HG03354 (cell line): ENCODE measurements around the gene PRPSAP1.

Experiments
- ATAC-seq: cut with Tn5 transposase; IDR thresholded peaks from one replicate; pipeline ENCODE4 v1.9.1; 2021; ENCODE audit warnings: mild to moderate bottlenecking; ENCODE audit not compliant: unreplicated experiment, poor library complexity, severe bottlenecking

Gene PRPSAP1

DNA sequence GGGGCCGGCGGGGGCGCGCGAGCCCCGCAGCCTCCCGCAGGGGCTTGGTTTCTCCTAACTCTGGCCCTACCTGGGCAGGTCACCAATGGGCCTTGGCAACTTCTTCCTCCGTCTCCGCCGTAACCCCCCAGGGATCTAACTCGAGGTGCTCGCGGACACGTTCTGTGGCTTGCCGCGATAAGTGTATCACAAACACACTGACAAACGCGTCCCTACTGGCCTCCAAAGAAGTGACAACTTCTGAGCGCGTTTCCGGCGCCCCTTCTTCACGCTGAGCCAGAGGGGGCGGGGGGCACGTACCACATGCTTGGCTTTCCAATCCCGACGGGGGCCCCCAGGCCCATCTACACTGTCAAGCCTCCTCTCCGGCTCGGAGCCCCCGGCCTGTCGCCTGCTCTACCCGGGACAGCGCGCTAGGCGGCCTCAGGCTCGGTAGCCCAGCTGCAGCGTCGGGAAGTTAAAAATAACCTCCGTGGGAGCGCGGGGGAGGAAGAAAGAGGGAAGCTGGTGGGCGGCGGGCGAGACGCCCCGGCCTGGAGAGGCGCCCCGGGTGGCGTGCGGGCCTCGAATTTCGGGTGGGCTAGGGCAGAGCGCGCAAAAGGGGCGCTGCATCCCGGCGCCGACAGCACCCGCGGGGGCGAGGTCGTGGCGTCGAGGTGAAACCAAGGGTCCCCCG is 30.0 kb upstream of the PRPSAP1 start:
- peak; percentile 30 for ATAC-seq

DNA sequence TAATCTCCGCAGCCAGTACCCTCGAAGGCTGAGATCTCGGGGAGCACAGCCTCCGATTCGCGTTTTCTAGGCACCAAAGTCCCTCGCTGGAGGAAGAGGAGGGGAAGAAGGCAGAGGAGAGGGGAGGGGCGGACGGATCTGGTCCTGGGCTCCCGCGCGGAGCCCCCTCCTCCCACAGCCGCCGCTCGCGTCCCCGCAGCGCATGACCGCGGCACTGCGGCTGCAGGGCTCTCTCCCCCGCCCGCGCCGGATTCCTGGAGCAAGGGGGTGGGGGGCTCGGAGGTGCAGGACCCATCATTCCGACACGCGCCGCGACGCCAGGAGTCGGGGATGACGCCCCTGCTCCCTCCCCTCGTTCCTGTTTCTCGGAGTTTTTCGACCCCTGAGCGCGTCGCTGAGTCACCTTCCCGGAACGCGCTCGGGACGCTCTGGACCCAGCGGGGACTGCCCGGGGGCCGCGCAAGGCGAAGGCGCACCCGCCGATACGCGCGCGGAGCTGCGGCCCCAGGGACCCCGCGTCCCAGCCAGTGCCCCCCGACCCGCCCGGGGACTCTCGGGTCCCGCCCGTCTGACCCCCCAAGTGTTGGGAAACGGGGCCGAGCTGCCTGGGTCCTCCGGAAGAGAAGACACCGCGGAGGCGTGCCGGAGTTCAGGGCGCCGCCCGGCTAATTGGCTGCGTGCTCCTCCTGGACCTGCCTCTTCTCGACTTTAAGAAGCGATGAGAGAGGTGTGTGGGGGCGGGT is 29.3 kb upstream of the PRPSAP1 start:
- peak; percentile 25 for ATAC-seq

DNA sequence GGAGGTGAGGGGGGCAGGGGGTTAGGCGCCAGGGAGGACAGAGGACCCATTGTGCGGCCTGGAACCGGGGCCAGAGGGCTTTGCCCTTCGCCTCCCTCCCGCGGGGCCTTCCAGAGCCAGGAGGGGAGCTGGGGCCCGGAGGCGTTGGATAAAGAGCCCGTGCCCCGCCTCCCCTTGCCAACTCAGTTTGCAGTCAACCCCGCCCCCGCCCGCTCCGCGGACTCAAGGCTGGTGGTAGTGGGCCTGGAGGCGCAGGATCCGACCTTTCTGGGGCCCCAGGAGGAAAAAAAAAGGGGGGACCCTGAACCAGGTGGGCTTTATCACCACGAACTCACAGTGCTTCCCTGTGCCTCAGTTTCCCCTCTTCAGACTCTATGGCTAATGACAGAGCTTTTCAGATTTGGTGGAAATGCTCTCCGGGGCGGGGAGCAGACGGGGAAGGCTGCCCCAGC is 28.7 kb upstream of the PRPSAP1 start:
- no peak for ATAC-seq

DNA sequence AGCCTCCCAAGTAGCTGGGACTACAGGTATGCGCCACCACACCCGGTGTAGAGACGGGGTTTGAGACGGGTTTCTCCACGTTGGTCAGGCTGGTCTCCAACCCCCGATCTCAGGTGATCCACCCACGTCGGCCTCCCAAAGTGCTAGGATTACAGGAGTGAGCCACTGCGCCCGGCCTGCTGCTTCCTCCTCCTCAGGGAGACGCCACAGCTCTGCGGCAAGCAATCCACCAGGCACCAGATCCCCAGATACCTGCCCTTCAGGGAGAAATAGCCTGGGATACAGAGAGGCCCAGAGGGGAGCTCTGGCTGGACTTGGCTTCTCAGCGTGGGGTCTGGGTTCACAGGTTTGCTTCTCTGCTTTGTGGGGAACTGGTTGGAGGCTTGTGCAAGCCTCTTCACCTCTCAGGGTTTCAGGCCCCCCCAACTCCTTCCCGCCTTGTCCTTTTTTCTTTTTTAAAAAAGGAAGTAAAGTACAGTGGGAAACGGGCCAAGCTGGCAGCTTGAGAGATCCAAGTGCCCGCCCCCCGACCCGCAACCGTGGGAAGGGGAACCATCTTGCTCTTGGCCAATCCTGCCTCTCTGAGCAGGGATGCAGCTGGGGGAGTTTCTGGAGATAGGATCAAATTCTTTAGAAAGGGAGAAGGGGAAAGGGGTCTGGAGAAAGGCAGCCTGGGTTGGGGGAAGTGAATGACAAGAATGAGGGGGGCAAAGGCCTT is 28.1 kb upstream of the PRPSAP1 start:
- ATAC-seq, result no peak

DNA sequence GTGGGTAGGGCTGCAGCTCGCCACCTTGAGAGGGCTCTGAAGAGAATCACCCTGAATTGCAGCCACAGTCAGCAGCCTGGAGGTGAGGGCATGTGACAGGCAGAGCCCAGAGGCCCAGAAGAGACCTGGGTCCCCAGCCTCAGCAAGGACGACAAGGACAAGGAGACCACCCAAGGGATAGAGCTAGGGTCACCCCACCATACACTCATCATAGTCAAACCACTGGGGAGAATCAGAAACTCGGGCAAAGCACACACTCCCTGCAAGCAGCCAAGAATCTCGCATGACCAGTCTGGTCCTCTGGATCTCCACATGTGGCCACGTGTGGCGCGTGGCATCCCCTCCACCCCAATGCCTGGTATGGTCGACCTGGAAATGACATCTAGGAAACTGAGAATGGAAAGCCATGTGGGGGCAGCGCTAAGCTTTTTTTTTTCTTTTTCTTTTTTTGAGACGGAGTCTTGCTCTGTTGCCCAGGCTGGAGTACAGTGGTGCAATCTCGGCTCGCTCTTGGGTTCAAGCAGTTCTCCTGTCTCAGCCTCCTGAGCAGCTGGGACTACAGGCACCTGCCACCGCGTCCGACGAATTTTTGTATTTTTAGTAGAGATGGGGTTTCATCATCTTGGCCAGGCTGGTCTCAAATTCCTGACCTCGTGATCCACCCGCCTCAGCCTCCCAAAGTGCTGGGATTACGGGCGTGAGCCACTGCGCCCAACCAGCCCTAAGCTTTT is 26.1 kb upstream of the PRPSAP1 start:
- no peak for ATAC-seq

DNA sequence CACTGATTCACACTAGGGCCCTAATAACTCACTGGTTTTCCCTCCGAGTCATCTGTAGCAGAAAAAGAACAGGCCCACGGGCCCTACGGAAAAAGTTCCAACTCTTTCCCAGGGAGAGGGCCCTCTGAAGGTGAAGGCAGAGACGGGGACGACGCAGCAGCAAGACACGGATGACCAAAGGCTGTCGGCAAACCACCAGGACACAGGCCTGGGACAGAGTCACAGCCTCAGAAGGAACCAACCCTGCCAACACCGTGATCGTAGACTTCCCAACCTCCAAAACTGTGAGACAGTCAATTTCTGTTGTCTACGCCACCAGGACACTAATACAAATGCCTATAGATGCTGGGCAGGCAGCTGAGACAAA is 25.5 kb upstream of the PRPSAP1 start:
- ATAC-seq, result no peak

DNA sequence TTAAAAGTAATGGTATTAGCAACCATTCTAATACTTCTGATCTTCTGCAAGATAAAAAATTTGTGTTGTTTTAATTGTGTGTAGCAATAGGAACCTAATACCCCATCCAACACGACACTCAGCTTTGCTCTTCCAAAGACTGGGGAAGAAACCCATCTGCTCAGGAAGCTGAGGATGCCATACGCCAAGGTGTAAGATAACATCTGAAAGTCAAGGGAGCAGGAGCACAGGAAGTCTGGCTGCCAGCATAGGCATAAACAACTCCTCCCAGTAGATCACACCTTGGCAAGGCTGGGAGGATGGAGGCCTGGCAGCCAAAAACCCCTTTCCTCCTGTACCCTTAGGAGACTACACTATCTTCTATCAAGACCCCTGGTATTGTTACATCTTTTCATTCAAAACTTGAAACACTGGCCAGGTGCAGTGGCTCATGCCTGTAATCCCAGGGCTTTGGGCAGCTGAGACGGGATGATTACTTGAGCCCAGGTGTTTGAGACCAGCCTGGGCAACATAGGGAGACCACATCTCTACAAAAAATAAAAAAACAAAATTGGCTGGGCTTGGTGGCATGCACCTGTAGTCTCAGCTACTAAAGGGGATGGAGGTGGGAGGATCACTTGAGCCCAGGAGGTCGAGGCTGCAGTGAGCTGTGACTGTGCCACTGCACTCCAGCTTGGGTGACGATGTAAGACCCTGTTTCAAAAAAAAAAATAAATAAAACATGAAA is 25.0 kb upstream of the PRPSAP1 start:
- ATAC-seq, result no peak

DNA sequence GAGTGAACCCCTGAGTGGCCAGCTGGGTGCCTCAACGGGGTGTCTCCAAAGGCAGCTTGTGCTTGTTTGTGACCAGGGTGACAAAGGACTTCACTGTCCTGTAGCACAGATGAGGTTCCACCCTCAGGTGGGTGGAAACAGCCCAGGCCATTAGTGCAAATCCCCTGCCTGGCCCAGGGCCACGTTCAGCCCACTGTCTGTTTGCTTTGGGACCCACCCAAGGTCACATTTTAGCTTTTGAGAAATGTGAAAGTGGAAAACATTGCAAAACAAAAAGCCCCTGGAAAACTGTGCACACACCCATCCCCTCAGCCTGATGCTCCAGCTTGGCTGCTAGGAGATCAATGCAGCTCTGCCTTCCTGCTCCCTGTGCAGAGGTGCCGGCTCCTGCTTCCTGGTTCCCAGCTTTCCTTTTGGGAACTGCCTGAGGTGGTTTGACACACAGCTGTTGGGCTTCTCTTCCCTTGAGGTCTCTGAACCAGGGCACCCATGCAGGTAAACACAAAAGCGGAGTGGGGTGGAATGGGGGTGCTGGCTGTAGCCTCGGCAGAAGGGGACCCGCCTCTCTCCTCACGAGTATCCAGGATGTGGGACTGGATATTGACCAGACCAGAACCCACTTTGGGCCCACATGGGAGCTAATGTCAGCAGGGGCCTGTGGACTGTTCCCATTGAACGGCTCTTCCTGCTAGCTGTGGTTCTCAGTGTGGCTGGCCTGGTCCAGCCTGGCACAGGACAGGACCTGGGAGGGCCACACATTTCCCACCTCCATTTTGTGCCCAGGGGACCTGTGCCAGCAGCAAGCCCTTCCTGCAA is 22.8 kb upstream of the PRPSAP1 start:
- ATAC-seq, result no peak

DNA sequence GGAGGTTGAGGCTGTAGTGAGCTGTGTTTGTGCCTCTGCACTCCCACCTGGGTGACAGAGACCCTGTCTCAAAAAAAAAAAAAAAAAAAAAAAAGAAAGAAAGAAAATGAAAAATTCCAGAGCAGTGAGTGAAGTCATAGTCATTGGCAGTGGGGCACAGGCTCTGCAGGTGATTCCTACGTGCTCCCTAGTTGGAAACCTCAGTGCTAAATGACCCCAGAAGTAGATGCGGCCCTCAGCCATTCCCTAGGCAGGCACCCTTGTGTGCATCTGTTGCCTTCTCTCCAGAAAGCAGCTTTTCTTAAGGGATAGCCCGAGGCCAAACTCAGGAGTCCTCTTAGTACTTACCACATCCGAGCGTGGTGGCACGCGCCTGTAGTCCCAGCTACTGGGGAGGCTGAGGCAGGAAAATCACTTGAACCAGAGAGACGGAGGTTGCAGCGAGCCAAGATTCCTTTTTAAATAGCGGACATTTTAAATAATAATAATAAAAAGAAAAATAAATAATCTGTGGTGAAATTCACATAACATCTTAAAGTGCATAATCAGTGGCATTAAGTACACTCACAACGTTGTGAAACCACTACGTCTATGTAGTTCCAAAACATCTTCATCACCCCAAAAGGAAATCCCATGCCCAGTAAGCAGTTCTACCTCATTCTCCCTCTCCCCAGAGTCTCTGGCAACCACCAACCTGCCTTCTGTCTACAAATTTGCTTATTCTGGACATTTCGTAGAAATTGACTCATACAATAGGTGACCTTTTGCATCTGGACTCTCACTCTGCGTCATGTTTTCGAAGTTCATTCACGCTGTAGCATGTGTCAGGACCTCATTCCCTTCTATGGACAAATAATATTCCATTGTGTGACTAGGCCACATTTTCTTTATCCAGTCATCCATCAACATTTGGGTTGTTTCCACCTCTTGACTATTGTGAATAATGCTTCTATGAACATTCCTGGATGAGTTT is 18.2 kb upstream of the PRPSAP1 start:
- no peak for ATAC-seq

DNA sequence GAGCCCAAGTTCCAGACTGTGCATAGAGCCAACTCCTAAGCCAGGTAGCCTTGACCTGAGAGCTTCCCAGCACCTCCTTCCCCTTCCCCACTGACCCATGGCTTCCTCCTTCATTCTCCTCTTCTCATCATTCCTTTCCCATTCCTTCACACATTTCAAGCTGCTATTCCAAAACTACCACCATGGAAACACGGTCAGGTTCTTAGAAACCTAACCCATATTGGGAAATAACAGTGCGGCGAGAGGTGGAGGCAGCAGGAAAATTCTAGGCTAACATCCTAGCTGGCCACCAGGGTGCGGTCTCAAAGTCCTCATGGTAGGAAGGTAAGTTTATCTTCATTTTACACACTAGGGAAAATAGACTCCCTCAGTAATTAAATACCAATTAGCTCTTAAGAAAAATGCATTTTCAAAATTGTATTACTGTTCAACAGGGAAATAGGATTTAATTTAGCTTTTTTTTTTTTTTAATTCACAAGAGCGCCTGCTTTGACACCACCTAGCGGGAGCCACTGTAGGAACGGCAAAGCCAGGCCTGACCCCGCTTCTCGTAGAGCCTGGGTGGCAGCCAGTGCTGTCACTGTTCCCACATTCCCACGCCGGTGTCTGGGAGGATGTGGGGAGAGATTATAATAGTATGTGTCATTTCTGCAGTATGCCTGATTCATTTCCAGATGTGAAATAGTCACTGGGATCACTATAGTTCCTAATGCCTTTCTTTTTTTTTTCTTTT is 16.7 kb upstream of the PRPSAP1 start:
- no peak for ATAC-seq

DNA sequence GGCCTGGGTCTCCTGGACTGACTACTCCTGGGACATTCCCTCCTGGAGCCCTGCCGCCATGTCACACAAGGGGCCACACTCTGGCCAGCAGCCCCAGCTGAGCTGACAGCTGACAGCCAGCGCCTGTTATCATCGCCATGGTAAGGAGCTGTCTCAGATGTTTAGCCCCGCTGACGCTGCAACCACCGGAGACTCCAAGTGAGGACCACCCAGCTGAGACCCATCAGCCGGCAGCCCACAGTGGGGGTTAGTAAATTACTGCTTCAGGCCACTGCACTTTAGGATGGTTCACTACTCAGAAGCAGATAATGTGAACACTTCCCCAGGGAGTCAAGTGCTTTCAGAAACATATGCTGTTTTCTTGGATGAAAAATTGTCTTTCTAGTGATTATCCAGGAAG is 16.1 kb upstream of the PRPSAP1 start:
- ATAC-seq, result no peak

DNA sequence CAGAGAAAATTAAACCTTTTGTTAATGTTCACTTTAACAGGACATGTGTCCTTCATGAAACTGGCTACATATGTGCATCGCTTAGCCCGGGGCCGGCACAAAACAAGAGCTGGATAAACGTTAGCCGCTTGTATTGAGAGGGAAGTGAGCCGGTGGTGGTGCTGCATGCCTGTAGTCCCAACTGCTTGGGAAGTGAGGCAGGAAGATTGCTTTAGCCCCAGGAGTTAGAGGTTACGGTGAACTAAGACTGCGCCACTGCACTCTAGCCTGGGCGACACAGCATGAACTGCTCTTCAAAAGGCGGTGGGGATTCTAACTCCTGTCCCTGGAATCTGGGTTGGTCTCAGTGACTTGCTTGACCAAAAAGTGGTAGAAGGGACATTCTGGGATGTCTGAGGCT is 15.7 kb upstream of the PRPSAP1 start:
- ATAC-seq, result no peak

DNA sequence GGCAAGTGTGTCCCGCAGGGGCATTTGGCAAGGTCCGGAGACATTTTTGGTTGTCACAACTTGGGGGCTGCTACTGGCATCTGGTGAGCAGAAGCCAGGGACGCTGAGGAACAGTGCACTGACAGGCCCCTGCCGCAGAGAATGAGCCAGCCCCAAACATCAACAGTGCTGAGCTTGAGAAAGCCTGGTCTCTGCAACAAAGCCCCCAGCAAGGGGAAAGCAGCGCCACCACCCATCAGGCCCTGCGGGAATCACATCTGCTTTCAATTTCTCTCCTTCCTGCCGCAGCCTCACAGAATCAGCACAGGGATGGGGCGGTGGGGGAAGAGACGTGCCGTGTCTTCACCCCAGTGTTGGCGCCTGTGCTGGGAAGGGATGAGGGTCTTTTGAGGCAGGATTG is 14.8 kb upstream of the PRPSAP1 start:
- ATAC-seq, result no peak

DNA sequence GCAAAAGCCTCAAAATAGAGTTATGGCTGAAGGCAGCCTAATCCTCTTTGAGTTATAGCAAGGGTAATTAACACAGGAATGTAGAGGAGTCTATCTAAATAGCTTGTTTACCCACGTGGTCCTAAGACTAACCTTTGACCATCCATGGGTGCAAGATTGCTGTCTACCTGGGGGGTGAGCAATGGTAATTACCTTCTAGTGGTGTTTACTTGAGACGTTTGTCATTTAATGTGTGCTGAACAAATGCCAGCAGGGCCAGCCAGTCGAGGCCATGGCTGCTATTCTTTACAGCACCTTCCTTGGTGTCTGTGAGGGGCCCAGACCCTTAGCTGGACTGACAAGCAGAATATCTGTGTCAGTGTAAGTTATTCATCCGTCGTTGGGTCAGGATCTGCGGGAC is 13.9 kb upstream of the PRPSAP1 start:
- ATAC-seq, result no peak

DNA sequence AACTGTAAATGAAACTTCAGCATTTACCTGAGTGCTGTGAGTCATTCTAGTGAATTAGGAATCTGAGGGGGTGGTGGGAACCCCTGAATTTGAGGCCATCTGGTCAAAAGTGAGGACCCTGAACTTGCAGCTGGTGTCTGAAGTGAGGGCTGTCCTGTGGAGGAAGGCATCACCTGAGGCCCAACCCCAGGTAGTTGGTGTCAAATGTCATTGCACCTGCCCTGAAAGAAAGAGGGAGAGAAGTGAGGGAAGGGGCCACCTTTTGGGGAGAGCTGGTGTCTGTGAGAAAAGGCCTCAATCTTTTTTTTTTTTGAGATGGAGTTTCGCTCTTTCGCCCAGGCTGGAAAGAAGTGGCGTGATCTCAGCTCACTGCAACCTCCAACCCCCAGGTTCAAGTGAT is 12.5 kb upstream of the PRPSAP1 start:
- ATAC-seq, result no peak

DNA sequence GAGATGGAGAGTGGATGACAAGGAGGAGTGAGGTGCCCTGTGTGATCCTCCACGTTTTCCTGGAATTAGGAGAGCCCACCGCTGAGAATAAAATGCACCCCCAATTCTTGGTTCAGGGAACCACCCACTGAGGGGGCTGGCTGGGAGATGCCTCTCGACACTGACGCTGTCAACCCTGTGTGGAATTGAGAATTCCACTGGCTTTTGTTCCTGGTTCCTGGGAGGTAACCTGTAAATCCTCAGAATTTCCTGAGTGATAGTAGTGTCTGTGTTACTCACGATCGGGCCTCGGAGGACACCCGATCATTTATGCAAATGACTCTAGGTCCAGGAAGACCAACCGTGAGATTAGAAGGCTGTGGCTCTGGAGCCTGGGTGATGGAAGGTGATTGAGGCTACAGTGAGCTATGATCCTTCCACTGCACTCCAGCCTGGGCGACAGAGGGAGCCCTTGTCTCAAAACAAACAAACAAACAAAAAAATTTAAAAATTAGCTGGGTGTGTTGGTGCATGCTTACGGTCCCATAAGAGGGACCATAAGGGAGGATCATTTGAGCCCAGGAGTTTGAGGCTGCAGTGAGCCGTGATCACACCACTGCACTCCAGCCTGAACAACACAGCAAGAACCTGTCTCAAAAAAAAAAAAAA is 11.7 kb upstream of the PRPSAP1 start:
- ATAC-seq, result no peak
